Measurements from ENCODE around the gene SLC6A13. TPM values are rescaled to one million over a fixed set of nuclear protein-coding genes. Genes with fewer than 3 reads are reported as not detected.

The SLC6A13 gene
- total RNA-seq, 1 experiment from 2014 or later = 0.72 TPM

- BruUV-seq (replicated peaks) = no TSS peak
- no peak for DNase-seq (ENCODE audit: unreplicated experiment)
- intact Hi-C loops (cut with micrococcal nuclease) = no loop called here
- H3K27me3 Mint-ChIP-seq (ENCODE audit: insufficient read depth, unreplicated experiment) = no peaks in the 10 kb centered on the region
- TF ChIP-seq, protein P1, sequence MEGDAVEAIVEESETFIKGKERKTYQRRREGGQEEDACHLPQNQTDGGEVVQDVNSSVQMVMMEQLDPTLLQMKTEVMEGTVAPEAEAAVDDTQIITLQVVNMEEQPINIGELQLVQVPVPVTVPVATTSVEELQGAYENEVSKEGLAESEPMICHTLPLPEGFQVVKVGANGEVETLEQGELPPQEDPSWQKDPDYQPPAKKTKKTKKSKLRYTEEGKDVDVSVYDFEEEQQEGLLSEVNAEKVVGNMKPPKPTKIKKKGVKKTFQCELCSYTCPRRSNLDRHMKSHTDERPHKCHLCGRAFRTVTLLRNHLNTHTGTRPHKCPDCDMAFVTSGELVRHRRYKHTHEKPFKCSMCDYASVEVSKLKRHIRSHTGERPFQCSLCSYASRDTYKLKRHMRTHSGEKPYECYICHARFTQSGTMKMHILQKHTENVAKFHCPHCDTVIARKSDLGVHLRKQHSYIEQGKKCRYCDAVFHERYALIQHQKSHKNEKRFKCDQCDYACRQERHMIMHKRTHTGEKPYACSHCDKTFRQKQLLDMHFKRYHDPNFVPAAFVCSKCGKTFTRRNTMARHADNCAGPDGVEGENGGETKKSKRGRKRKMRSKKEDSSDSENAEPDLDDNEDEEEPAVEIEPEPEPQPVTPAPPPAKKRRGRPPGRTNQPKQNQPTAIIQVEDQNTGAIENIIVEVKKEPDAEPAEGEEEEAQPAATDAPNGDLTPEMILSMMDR (IDR thresholded peaks at IDR 0.05; ENCODE audit: unreplicated experiment) = no peak
- no peak overlapping the region for H3K27ac Mint-ChIP-seq (ENCODE audit: low read depth, unreplicated experiment)
- H3K36me3 Mint-ChIP-seq (ENCODE audit: insufficient read depth, unreplicated experiment) = peaks cover 31% of the 10 kb centered on the region
- ChIA-PET POLR2A (no interaction called here), CTCF (no interaction called here)
- H3K4me3 Mint-ChIP-seq (ENCODE audit: unreplicated experiment) = no peak overlapping the region
- H3K9me3 Mint-ChIP-seq (ENCODE audit: unreplicated experiment) = no peaks in the 10 kb centered on the region
- H3K4me1 Mint-ChIP-seq (ENCODE audit: insufficient read depth, unreplicated experiment) = no peaks in the 10 kb centered on the region
Measured at GRCh38 chr12:278046-278445, 15.4 kb upstream of the SLC6A13 start.

DNA sequence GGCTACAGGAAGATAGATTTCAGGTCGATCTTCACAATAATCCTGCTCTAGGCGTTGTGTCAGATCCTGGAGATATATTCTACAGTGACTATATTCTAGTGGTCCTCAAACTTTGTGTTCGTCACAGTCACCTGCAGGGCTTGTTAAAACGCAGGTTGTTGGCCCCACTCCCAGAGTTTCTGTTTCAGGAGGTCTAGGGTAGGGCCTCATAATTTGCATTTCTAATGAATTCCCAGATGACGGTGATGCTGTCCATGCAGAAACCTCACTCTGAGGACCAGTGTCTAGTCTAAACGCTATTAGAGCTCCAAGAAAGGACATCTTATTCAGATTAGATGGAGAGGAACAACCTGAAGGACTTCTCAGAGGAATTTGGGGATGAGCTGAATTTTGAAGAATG, 13.2 kb upstream of the SLC6A13 start:
- peaks cover 12% of the 10 kb centered on the region for H3K36me3 Mint-ChIP-seq (ENCODE audit: insufficient read depth, unreplicated experiment)
- H3K9me3 Mint-ChIP-seq (ENCODE audit: unreplicated experiment) = no peaks in the 10 kb centered on the region
- H3K4me1 Mint-ChIP-seq (ENCODE audit: insufficient read depth, unreplicated experiment) = no peaks in the 10 kb centered on the region
- intact Hi-C loops (cut with micrococcal nuclease) = no loop called here
- no TSS peak for BruUV-seq (replicated peaks)
- no peak overlapping the region for H3K27ac Mint-ChIP-seq (ENCODE audit: low read depth, unreplicated experiment)
- no peak overlapping the region for H3K4me3 Mint-ChIP-seq (ENCODE audit: unreplicated experiment)
- no peaks in the 10 kb centered on the region for H3K27me3 Mint-ChIP-seq (ENCODE audit: insufficient read depth, unreplicated experiment)
- POLR2A ChIA-PET = interaction anchor here (1.5 kb wide), 1 partner anchor 10 kb away, joined by 4 read pairs; no protein-coding TSS in a partner anchor
- DNase-seq (ENCODE audit: unreplicated experiment) = no peak
- TF ChIP-seq, protein P1 (IDR thresholded peaks at IDR 0.05; ENCODE audit: unreplicated experiment) = no peak
- CTCF ChIA-PET = no interaction called here

- Mint-ChIP-seq H3K9me3 (ENCODE audit: unreplicated experiment) (no peaks in the 10 kb centered on the region), H3K27ac (ENCODE audit: low read depth, unreplicated experiment) (no peak overlapping the region)
Measured at GRCh38 chr12:273382-273781, 10.7 kb upstream of the SLC6A13 start.

DNA sequence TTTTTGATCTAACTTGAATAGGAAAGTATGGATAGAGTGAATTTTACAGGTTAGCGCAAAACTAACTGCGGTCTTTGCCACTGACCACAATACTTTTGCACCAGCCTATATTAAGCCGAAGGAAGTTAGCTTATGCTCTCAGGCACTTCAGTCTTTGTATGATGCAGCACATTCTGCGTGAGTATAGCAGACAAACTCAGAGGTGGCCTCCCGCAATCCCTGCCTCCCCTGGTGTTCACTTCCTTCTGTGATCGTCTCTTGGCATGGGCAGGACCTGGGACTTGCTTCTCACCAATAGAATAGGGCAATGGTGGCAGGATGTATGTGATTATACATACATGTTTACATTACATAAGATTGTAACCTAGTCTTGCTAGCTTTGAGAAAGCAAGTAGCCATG, 10.3 kb upstream of the SLC6A13 start:
- POLR2A ChIA-PET = interaction anchor here (1.3 kb wide), 1 partner anchor 9 kb away, joined by 3 read pairs; no protein-coding TSS in a partner anchor
- BruUV-seq (replicated peaks) = no TSS peak
- DNase-seq (ENCODE audit: unreplicated experiment) = no peak
- Mint-ChIP-seq H3K9me3 (ENCODE audit: unreplicated experiment) (no peaks in the 10 kb centered on the region), H3K27me3 (ENCODE audit: insufficient read depth, unreplicated experiment) (peaks cover 7% of the 10 kb centered on the region), H3K27ac (ENCODE audit: low read depth, unreplicated experiment) (no peak overlapping the region), H3K36me3 (ENCODE audit: insufficient read depth, unreplicated experiment) (peaks cover 5% of the 10 kb centered on the region), H3K4me1 (ENCODE audit: insufficient read depth, unreplicated experiment) (no peaks in the 10 kb centered on the region), H3K4me3 (ENCODE audit: unreplicated experiment) (no peak overlapping the region)
- intact Hi-C loops (cut with micrococcal nuclease) = no loop called here
- CTCF ChIA-PET = no interaction called here
- TF ChIP-seq, protein P1 (IDR thresholded peaks at IDR 0.05; ENCODE audit: unreplicated experiment) = no peak

More at GRCh38 chr12:273382-273781, 10.7 kb upstream of the SLC6A13 start:
- ChIA-PET POLR2A (interaction anchor here (1.3 kb wide), 1 partner anchor 10 kb away, joined by 3 read pairs; no protein-coding TSS in a partner anchor), CTCF (no interaction called here)
- no peak overlapping the region for H3K4me3 Mint-ChIP-seq (ENCODE audit: unreplicated experiment)
- peaks cover 3% of the 10 kb centered on the region for H3K27me3 Mint-ChIP-seq (ENCODE audit: insufficient read depth, unreplicated experiment)
- intact Hi-C loops (cut with micrococcal nuclease) = no loop called here
- TF ChIP-seq, protein P1 (IDR thresholded peaks at IDR 0.05; ENCODE audit: unreplicated experiment) = no peak
- DNase-seq (ENCODE audit: unreplicated experiment) = no peak
- H3K4me1 Mint-ChIP-seq (ENCODE audit: insufficient read depth, unreplicated experiment) = no peaks in the 10 kb centered on the region
- BruUV-seq (replicated peaks) = no TSS peak
- H3K36me3 Mint-ChIP-seq (ENCODE audit: insufficient read depth, unreplicated experiment) = peaks cover 6% of the 10 kb centered on the region

All from MCF 10A (cell line).